NOMO-1 (cell line): ENCODE data around the gene BRD3.

Experiments
- DNase-seq, 2 experiments: peaks; one replicate each; lab custom pipeline; 2025; ENCODE audit not compliant: unreplicated experiment in 2 of 2; lab: John Stamatoyannopoulos, UW

BRD3 gene

DNA sequence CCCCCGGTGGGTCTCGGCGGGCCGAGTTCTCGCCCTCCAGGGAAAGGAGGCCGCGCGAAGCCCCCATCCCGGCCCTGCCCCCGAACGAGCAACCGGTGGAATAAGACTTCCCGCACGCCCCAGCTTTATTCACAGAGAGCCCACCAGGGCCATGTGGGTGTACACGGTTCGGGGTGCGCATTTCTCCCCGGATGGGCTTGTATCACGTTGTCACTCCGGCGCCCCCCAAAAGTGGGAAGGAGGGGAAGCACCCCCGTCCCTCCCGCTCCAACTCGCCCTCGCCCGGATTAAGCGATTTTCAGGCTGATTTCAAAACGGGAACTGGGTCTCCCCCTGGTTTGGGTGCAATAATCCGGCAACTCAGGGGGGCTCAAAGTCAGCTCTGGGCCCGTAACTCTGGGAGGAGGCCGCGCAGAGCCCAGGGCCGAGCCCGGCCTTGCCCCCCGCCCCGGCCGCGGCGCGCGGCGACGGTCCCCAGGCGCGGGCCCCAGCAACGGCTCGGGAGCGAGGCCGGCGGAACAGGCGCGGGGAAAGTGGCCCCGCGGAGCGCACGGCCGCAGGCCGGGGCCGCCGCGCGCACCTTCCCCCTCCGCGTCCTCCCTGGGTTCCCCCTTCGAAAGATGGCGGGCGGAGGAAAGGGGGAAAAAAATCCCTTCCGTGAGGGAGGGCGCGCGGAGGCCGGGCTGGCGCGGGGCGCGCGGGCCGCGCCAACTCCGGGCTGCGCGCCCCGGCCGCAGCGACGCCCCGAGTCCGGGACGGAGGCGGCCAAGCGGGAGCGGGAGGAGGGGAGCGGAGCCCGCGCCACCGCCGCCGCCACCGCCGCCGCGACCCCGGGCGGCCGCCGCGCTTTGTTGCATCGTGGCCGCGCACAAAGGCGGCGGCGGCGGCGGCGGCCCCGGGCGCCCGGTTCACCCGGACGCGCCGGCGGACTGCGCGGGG is 644 bp downstream of the BRD3 start:
- peak; percentile 29 to 37 for DNase-seq

GRCh38 chr9:134066526-134066912 is 1.3 kb downstream of the BRD3 start:
- no peak for DNase-seq

DNA sequence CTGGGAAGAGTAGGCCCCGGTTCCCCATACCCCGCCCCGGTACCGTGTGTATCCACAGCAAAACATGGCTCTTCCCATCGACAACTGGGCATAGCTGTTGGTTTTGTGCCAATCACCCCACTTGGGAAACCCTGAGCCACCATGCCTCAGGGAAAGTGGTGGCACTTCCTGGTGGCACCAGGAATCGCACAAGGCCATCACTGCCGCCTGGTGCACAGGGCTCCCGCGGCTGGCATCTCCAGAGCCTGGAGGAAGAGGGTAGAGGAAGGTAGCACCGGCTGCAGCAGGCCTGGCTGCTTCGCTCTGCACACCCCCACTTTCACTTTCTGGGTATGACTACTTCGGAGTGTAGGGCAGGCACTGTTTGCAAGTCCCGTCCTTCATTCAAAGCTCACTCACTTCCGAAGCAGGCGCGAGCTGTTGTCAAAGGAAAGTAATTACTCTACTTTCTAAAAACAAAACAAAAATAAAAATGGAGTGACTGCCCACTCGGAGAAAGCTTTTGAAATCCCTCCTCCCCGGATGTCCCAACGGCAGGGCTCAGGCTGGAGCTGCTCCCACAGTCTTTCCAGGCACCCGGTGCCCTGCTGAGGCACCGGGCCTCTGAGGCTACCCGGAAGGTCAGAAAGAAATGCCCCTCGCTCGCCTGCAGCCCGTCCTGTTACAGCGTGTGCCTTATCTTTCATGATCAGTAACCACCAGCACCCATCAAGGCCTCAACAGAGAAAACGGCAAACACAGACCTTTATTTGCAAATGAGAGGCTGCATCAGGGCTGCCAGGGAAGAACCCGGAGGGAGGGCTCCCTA is 2.0 kb downstream of the BRD3 start:
- DNase-seq, result peak; percentile 67 to 78

DNA sequence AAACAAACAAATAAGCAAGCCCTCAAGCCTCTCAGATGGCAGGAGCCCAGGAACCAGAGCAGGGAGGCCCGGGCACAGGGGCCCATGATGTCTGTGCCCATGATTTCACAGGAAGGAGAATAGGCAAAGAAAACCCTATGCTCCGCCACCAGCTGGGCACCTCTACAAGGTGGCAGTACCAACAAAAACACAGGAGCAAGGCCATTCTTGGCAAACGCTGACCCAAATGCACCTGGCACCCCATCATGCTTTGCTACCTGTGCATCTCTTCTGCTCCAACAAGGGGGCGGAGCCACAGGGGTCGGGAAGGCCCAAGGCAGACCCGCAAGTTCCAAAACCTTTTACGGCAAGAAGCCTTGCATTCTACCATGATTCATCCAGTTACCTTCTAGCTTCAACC is 3.1 kb downstream of the BRD3 start:
- no peak for DNase-seq

GRCh38 chr9:134063571-134064450 is 4.0 kb downstream of the BRD3 start:
- no peak for DNase-seq

DNA sequence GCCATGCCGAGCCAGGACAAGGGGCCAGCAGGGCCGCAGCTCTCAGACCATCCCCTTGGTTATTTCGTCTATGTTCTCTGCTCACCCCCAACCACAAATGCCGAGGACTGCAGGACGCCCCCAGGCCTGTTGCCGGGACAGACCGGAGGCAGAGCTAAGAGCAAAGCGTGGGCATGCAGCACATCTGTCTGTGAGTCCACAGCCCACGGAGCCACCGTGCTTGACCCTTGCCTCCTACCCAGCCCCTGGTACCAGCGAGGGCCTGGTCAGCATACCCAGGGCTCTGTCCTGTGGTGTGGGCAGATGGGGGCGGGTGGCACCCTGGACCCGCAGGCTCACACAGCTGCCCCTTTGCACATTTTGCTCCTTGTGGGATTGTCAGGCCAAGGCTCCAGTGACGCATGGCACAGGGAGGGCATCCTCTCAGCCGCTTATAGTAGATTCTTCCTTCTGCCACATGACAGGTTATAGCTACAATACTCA is 4.7 kb downstream of the BRD3 start:
- no peak for DNase-seq

GRCh38 chr9:134062461-134063087 is 5.3 kb downstream of the BRD3 start:
- no peak for DNase-seq

GRCh38 chr9:134061688-134062371 is 6.0 kb downstream of the BRD3 start:
- no peak for DNase-seq

- no peak for DNase-seq
Measured at GRCh38 chr9:134061019-134061687, 6.7 kb downstream of the BRD3 start.

GRCh38 chr9:134060546-134060945 is 7.3 kb downstream of the BRD3 start:
- no peak for DNase-seq

DNA sequence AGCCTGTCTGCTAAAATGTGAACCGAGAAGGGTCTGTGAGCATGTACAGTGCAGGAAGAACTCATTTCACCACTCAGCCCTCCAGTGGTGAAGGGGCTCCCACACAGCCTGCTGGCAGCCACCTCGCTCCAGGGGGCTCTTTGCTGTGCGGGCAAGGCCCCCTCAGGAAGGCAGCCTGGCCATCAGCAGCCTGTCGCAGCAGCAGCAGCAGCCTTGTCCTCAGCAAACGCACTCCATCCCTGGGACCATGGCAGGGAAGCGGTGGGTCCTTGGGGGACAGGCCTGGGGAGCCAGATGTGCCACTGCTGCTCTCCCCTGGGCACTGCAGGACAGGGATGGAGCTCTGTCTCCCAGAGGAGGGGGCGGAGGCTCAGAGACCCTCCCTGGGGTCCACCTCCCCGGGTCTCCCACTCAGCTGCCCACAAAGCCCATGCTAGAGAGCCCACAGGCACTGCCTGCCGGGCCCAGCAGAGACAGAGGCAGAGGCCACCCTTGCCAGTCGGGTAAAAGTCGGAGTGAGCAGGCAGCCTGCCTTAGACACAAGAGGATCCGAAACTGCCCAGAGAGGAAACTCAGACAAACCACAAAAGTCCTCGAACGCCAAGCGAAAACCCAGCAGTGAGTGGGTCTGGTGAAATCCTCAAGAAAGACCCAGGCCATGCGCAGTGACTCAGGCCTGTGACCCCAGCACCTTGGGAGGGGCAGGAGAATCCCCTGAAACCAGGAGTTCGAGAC is 8.0 kb downstream of the BRD3 start:
- DNase-seq, result peak; percentile 91 to 95

DNA sequence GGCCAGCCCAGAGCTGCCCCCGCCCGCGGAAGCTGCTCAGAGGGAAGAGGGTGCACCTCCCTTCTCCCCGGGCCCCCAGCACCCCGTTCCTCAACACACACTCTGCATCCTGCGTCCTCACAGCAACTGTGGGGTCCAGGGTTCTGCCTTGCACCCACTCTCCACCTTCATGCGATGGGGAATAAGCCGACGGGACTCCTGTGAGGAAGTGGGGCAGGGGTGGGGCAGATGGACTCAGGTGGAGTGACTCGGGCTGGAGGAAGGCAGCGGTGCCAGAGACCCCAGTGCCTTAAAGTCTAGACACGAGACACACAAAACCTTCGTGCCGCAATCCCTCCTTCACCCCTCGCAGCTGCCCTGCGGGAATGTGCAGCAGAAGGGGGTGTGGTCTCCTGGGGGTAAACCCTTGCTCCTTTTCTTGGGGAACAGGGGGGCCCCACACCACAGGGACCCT is 8.6 kb downstream of the BRD3 start:
- DNase-seq, result no peak

DNA sequence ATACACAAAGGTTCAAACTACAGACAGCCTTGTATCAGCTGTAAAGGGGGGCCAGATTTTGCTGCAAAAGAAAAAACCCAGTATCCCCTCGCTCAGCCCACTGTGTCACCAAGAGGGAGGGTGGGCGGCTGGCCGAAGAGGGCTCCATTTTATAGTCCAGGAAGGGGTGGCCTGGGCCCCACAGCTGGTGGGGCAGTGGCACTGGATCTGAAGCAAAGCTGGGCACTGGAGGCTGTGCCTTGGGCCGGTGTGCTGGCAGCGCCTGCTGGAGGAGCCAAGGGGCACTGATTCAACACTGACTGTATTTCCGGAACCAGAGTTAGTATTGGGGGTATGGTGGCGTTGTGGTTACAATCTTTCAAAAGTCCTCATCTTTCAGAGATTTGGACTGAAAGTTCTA is 9.1 kb downstream of the BRD3 start:
- no peak for DNase-seq

GRCh38 chr9:134057751-134058701 is 9.8 kb downstream of the BRD3 start:
- no peak for DNase-seq

- DNase-seq, result no peak
Measured at GRCh38 chr9:134057307-134057657, 10.5 kb downstream of the BRD3 start.

DNA sequence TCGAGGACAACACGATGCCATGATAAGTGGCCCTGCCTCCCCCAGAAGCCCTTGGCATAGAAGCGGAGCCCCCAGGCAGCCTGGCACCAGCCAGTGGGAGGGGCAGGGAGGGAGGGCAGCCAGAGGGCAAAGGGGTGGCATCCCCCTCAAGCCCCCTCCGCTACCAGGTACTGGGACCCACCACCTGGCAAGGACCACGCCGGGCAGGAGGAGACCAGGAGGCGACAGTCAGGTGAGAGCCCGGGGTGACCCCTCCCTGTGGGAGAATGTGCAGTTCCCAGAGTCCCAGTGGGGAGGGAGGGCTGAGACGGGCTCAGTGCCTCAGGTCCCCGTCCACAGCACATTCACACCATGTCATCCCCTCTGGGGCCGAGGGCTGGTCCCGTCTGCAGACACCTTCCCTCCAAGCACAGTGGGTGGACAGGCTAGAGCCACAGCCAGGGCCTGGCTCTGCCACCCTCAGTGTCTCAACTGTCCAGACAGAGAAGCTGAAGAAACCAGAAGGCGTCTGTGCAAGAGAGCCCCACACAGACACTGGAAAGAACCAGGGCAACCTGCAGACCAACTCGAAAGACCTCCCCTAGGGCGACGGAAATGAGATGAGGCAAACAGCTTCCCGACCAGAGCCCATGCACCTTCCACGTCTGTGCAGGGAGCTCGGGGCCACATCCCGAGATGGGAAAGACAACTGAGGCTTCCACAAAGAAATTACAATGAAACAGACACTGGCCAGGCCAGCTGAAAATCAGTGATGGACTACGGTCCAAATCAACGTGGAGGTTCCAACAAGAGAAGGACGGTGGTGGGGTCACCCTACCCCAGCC is 11.1 kb downstream of the BRD3 start:
- DNase-seq, result no peak
